ENCODE data around the gene CDK13. TPM values are rescaled to one million over a fixed set of nuclear protein-coding genes. Genes with fewer than 3 reads are reported as not detected.

Gene CDK13
- polyA plus RNA-seq, 2 of the 4 experiments (the other 2 are of a cell fraction): 18.2 to 39.6 TPM

GRCh38 chr7:40057292-40057691 is 107.2 kb downstream of the CDK13 start:
- ATAC-seq: no peak

GRCh38 chr7:40058026-40058425 is 108.0 kb downstream of the CDK13 start:
- CTCF ChIA-PET: interaction anchor here (0.9 to 4.3 kb wide), 3 partner anchors 11 to 477 kb away, joined by 3 to 30 read pairs (median 3); no protein-coding TSS in a partner anchor
- no peak overlapping the region for H3K4me2 ChIP-seq
- TF ChIP-seq POLR2A (IDR thresholded peaks at IDR 0.05; ENCODE audit: low read length) (no peak), HOXB5 (CRISPR knock-in tag; IDR thresholded peaks at IDR 0.05) (no peak), FOXS1 (CRISPR knock-in tag; IDR thresholded peaks at IDR 0.05) (no peak), TP53 (CRISPR knock-in tag; IDR thresholded peaks at IDR 0.05) (no peak), GATA3 (IDR thresholded peaks at IDR 0.05; ENCODE audit: borderline replicate concordance) (no peak), CEBPB (IDR thresholded peaks at IDR 0.05) (no peak), BHLHE40 (IDR thresholded peaks at IDR 0.05; ENCODE audit: low read depth, low read length) (no peak), HEYL (CRISPR knock-in tag; IDR thresholded peaks at IDR 0.05) (no peak), MAX (IDR thresholded peaks at IDR 0.05) (no peak), HMGXB4 (CRISPR knock-in tag; IDR thresholded peaks at IDR 0.05; ENCODE audit: borderline replicate concordance) (no peak), REST (IDR thresholded peaks at IDR 0.05) (no peak), EP300 (IDR thresholded peaks at IDR 0.05) (no peak), ATOH8 (CRISPR knock-in tag; IDR thresholded peaks at IDR 0.05; ENCODE audit: low read depth) (no peak), NR3C1 (IDR thresholded peaks at IDR 0.05) (no peak), ZC3H11A (IDR thresholded peaks at IDR 0.05) (no peak), RFX5 (IDR thresholded peaks at IDR 0.05) (no peak), FOSB (CRISPR knock-in tag; IDR thresholded peaks at IDR 0.05) (no peak), RAD21 (conservative IDR thresholded peaks at IDR 0.05 in 1 of 2, IDR thresholded peaks at IDR 0.05 in 1 of 2) (no peak), CHD4 (IDR thresholded peaks at IDR 0.05; ENCODE audit: borderline replicate concordance) (no peak)
- H3K27ac ChIP-seq: no peak overlapping the region; a peak in 1 of 6 replicates
- H3K4me1 ChIP-seq: peaks cover 16% of the 10 kb centered on the region; the same call in 2 of the 3 replicates
- no peaks in the 10 kb centered on the region for H3K9me3 ChIP-seq
- DNase-seq (ENCODE audit: low read depth in 1 of 2, low spot score in 1 of 2) (no peak), ATAC-seq (no peak), FAIRE-seq (no peak)
- WGBS (ENCODE audit: missing lambda C conversion rate): 51% methylated on average over 2 of the region's 2 CpGs
- POLR2A ChIA-PET: no interaction called here
- H3K4me3 ChIP-seq: no peak overlapping the region

More at GRCh38 chr7:40057292-40057691, 107.2 kb downstream of the CDK13 start:
- H3K9me3 ChIP-seq: no peaks in the 10 kb centered on the region
- ChIA-PET POLR2A (no interaction called here), CTCF (interaction anchor here (0.6 to 4.3 kb wide), 5 partner anchors 10 to 477 kb away, joined by 3 to 30 read pairs (median 3); no protein-coding TSS in a partner anchor)
- peaks cover 16% of the 10 kb centered on the region; the same call in 2 of the 3 replicates for H3K4me1 ChIP-seq
- H3K4me2 ChIP-seq: no peak overlapping the region
- no peak overlapping the region for H3K4me3 ChIP-seq
- FAIRE-seq (no peak), DNase-seq (ENCODE audit: low read depth in 1 of 2, low spot score in 1 of 2) (no peak)
- WGBS (ENCODE audit: missing lambda C conversion rate): 65% methylated on average over 2 of the region's 2 CpGs
- no peak overlapping the region for H3K27ac ChIP-seq
- TF ChIP-seq GATA3 (IDR thresholded peaks at IDR 0.05; ENCODE audit: borderline replicate concordance): no peak
- no peak for TF ChIP-seq HOXB13 (CRISPR knock-in tag; IDR thresholded peaks at IDR 0.05; ENCODE audit: low read depth)
- no peak for TF ChIP-seq JUN (IDR thresholded peaks at IDR 0.05)
- no peak for TF ChIP-seq CHD2 (IDR thresholded peaks at IDR 0.05; ENCODE audit: low read length, partially characterized antibody)
- no peak for TF ChIP-seq FOSL2 (IDR thresholded peaks at IDR 0.05)
- TF ChIP-seq FOSL2 (CRISPR knock-in tag; IDR thresholded peaks at IDR 0.05): no peak
- TF ChIP-seq MAFK (IDR thresholded peaks at IDR 0.05; ENCODE audit: partially characterized antibody): no peak
- no peak for TF ChIP-seq MAZ (IDR thresholded peaks at IDR 0.05; ENCODE audit: borderline replicate concordance, low read depth, low read length)
- TF ChIP-seq CBX8 (IDR thresholded peaks at IDR 0.05): no peak
- no peak for TF ChIP-seq REST (IDR thresholded peaks at IDR 0.05)

Data from A549 (cell line).